LNCaP clone FGC (cell line): ENCODE measurements around the gene SLC9A1.

Experiments used
- DNase-seq: peaks from one replicate; pipeline ENCODE4 v3.0.0-alpha.2; 2011; ENCODE audit warnings: low read depth
- H3K4me3 ChIP-seq: 2 replicates; pipeline ENCODE4 v1.5.1; 2011; ENCODE audit warnings: mild to moderate bottlenecking, low read depth, low read length, control low read depth
- CTCF ChIP-seq: IDR thresholded peaks from 2 replicates; pipeline ENCODE4 v1.5.1; 2012; ENCODE audit warnings: mild to moderate bottlenecking; ENCODE audit not compliant: control insufficient read depth, insufficient read depth; ENCODE audit errors: extremely low read depth

SLC9A1 gene

GRCh38 chr1:27109103-27109822 is 45.7 kb downstream of the SLC9A1 start:
- TF ChIP-seq CTCF = peak; percentile 20; the same call in 1 of the 2 replicates
- H3K4me3 ChIP-seq = no peak overlapping the region
- no peak for DNase-seq

- DNase-seq = no peak
- no peak for TF ChIP-seq CTCF
- no peak overlapping the region for H3K4me3 ChIP-seq
Observed at GRCh38 chr1:27108588-27108987, 46.3 kb downstream of the SLC9A1 start.

GRCh38 chr1:27106561-27107323 is 48.2 kb downstream of the SLC9A1 start:
- no peak for TF ChIP-seq CTCF
- no peak overlapping the region for H3K4me3 ChIP-seq
- DNase-seq = no peak

GRCh38 chr1:27105018-27105417 is 49.9 kb downstream of the SLC9A1 start:
- H3K4me3 ChIP-seq = no peak overlapping the region
- no peak for DNase-seq
- no peak for TF ChIP-seq CTCF

- no peak for DNase-seq
- no peak overlapping the region for H3K4me3 ChIP-seq
- no peak for TF ChIP-seq CTCF
Observed at GRCh38 chr1:27103498-27103897, 51.4 kb downstream of the SLC9A1 start.

- no peak for DNase-seq
- H3K4me3 ChIP-seq = no peak overlapping the region
- peak; percentile 99 for TF ChIP-seq CTCF
Observed at GRCh38 chr1:27102707-27103468, 52.0 kb downstream of the SLC9A1 start.
